T-helper 1 cell treated with Interleukin-12 subunit alpha and Interleukin-12 subunit beta and Interleukin-4 antibody, amounts not matched to agents 30 ng/mL and 1 ng/mL, for 36 hours (primary cell): Measurements from ENCODE around the gene CTSW. TPM values are rescaled to one million over a fixed set of nuclear protein-coding genes. Genes with fewer than 3 reads are reported as not detected.

Source experiments
- intact Hi-C: fragments of 100-400 bp; cut with micrococcal nuclease; formaldehyde crosslinking; loops from one replicate; pipeline ENCODE4 v1.15.1; 2024
- total RNA-seq: library from RNA; stranded (reverse); gene quantifications from 2 replicates; pipeline ENCODE4 v1.2.3, GENCODE V29; 2022

The CTSW gene
- total RNA-seq, 1 donor from 2014 or later: 29.5 TPM

DNA sequence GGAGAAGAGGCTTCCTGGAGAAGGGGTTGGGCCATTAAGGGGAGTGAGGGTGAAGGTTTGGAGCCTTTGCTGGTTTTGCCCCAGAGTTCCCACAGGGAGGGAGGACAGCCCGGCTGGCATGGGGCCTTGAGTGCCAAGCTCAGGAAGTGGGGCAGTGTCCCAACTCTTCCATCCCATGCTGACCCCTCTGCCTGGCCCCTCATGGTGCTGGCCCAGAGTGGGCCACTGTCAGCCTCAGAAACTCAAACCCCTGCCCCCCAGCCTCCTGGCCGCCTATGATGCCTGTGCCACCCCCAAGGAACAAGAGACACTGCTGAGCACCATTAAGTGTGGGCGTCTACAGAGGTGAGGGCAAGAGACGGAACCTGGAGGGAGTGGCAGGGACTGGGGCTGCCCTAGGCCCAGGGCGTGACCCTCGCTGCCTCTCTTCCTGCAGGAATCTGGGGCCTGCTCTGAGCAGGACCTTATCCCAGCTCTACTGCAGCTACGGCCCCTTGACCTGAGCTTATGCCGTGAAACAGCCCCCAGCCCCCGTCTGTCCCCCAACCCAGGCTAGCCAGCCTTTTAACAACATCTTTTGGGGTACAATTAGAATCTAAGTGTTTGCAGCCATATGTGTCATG is 14.0 kb upstream of the CTSW start:
- intact Hi-C loops: no loop called here

- intact Hi-C loops: no loop called here
These were observed 12.9 kb upstream of the CTSW start for GRCh38 chr11:65866509-65867283.

DNA sequence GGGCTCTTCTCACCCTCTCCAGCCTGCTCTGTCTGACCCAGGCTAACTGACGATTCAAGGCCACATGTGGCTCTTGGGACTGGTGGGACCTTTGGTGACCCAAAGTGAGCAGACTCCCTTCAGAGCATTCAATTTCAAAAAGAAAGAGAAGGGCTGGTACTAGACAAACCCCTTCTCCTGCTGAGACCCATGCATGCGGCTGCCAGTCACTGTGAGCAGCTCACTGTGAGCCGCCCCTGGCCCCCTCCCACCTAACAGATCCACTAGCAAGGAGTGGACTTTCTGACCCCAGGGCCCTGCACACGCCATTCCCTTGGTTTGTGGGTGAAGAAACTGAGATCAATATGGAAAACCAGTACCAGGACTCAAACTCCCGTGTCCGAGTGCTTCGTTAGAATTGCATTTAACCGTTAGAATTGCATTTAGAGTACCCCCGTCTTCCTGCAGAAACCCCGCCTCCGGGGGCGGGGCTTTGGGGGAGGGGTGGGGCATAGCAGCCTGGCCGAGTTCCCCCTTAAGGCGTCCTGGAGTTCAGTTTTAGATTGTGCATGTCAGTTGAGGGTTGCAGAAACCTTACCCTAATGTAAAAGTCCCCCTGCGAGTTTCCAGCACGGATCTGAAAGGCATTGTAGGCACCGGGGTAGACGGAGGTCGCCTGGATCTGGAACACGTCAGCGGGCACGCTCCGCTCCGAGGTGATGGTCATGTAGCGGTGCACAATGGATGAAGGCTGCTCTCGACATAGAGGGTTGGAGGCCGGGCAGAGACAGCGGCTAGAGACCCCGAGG is 12.2 kb upstream of the CTSW start:
- intact Hi-C loops: no loop called here

DNA sequence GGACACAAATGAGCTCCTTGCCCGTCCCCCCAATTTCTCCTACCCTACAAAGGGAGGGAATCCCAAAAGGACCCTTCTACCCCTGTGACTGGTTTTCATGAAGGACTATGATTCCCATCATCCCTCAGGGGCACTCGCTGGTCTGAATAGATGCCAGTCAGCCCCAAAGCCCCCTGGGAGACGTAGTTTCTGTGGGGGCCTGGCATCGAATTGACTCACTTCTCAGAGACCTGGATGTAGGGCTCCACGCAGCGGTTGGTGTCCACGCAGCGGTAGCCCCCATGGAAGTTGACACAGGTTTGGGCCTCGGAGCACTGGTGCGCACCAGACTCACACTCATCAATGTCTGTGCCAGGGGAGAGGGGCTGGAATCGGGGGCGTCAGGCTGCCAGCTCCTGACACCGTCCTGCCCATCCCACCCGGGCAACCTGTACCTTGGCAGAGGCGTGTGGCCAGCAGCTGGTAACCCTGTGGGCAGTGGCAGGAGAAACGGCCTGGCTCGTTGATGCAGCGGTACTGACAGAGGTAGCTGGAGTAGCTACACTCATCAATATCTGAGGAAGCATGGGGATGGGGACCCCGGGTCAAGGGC is 11.5 kb upstream of the CTSW start:
- intact Hi-C loops: no loop called here

- intact Hi-C loops: no loop called here
These were observed 10.7 kb upstream of the CTSW start for GRCh38 chr11:65868907-65869306.

GRCh38 chr11:65869643-65870306 is 9.9 kb upstream of the CTSW start:
- intact Hi-C loops: no loop called here

- intact Hi-C loops: no loop called here
These were observed 9.4 kb upstream of the CTSW start for GRCh38 chr11:65870307-65870658.

- intact Hi-C loops: no loop called here
These were observed 8.6 kb upstream of the CTSW start for GRCh38 chr11:65870706-65871681.

GRCh38 chr11:65871811-65872548 is 7.7 kb upstream of the CTSW start:
- intact Hi-C loops: no loop called here

DNA sequence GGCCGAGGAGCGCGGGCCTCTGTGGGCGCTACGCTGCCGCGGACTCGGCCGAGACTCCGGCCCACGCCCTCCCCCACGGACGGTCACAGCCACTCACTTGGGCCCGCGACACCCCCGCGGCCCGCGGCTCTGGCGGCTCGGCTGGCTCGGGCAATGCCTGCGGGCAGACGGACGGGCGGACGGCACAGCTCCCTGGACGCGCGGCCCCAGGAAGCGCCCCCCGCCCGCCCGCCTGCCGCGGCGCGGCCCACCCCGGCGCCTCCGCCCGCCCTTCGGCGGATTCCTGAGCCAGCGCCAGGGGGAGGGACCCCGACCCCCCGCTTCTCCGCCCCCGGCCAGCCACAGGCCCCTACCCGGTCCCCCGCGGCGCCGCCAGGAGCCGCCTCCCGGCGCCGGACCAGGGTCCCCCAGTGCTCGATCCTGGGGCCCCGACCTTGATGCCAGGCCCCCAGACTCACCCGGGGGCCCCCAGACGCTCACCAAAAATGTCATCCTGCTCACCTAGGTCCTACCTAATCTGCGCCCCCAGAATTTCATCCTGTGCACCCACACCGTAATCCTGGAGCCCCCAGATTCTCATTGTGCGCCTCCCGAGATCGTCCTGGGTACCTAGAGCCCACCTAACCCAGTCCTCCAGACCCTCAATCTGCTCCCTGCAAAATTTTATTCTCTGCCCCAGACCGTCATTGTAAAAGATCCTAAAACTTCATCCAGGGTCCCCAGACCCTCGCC is 6.9 kb upstream of the CTSW start, which contains the start of gene EFEMP2:
TSS of gene EFEMP2 (minus strand) at position 215 of the 732 bp plus-strand sequence. CDS start 446 bp downstream, outside the sequence.
- intact Hi-C loops: loop anchor here (1.0 kb wide), 6 partner anchors 12 to 130 kb away; partner anchors contain the start of genes BANF1, C11orf68, CCDC85B and DRAP1

DNA sequence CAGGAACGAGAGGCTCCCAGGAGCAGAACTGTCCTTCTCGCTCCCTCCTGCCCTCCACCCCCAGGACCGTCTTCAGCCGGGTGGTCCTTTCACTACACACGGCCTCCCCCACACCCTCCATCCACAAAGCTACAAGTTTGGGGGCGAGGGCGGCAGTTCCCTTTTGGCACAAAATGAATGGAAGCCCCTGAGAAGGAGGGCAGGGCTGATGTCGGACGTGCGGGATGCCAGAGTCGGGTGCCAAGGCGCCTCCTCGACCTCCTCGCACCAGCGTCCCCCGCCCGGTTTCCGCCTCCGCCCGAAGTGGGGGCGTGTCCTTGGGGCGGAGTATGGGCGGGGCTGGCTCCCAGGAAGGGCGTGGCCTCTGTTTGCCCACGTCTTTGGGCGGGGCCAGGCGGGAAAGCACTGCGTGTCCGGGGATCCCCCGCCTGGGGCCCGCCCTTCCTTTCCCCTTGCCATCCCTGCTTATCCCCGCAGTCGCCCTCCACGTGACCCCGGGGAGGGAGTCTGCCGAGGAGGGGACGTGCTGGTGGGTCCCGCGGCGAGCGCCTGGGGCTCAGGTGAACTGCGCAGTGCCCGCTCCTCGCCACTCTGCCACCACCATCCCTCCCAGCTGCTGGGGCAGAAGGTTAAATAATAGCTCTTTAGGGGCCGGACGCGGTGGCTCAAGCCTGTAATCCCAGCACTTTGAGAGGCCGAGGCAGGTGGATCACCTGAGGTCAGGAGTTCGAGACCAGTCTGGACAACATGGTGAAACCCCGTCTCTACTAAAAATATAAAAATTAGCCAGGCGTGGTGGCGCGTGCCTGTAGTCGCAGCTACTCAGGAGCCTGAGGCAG is 6.1 kb upstream of the CTSW start:
- intact Hi-C loops: loop anchor here (1.0 kb wide), 6 partner anchors 13 to 129 kb away; partner anchors contain the start of genes BANF1, C11orf68, CCDC85B and DRAP1

GRCh38 chr11:65880027-65880426 is 390 bp downstream of the CTSW start:
- intact Hi-C loops: no loop called here

GRCh38 chr11:65880844-65881421 is 1.3 kb downstream of the CTSW start:
- intact Hi-C loops: no loop called here

DNA sequence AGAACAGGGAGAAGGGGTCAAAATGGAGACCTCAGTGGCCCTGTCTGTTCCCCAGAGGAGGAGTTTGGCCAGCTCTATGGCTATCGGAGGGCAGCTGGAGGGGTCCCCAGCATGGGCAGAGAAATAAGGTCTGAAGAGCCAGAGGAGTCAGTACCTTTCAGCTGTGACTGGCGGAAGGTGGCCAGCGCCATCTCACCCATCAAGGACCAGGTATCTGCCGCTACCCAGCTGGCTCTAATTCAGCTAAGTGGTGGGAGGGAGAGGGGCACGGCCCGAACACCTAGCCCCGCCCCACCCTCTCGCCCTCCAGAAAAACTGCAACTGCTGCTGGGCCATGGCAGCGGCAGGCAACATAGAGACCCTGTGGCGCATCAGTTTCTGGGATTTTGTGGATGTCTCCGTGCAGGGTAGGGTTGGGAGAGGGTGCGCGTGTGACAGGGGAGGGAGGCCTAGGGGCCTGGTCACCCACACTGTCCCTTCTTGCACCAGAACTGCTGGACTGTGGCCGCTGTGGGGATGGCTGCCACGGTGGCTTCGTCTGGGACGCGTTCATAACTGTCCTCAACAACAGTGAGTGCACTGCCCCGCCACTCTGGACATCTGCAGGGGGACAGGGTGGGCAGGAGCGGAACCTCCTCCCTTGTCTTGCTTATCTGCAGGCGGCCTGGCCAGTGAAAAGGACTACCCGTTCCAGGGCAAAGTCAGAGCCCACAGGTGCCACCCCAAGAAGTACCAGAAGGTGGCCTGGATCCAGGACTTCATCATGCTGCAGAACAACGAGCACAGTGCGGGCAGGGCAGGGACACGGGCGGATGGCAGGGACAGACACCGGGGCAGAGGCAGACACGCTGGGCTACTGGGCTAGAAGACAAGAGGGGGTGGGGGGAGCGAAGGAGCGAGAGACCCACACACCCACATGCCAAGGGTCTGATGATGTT is 2.8 kb downstream of the CTSW start:
- intact Hi-C loops: no loop called here

DNA sequence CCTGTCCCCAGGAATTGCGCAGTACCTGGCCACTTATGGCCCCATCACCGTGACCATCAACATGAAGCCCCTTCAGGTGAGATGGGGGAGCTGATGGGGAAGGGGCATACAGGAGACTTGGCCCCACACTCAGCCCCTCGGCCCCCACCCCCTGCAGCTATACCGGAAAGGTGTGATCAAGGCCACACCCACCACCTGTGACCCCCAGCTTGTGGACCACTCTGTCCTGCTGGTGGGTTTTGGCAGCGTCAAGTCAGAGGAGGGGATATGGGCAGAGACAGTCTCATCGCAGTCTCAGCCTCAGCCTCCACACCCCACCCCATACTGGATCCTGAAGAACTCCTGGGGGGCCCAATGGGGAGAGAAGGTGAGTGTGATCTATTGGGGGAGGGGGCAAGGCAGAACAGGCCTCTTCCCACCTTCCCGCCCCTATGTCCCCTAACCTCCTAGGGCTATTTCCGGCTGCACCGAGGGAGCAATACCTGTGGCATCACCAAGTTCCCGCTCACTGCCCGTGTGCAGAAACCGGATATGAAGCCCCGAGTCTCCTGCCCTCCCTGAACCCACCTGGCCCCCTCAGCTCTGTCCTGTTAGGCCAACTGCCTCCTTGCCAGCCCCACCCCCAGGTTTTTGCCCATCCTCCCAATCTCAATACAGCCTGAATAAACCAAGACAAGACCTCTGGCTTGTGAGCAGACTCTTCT is 3.6 kb downstream of the CTSW start:
- intact Hi-C loops: no loop called here
